ENCODE results near the gene GARIN3.

The GARIN3 gene

GRCh38 chr5:157161996-157162395, 4.1 kb downstream of the GARIN3 start:
- H3K36me3 Mint-ChIP-seq (ENCODE audit: low read depth), result no peaks in the 10 kb centered on the region
- no peak overlapping the region for H3K27ac Mint-ChIP-seq
- peaks cover 4% of the 10 kb centered on the region for H3K27me3 Mint-ChIP-seq (ENCODE audit: low read depth, poor library complexity)
- H3K9me3 Mint-ChIP-seq, result no peaks in the 10 kb centered on the region
- H3K4me3 Mint-ChIP-seq, result no peak overlapping the region
- no peak for TF ChIP-seq CTCF (IDR thresholded peaks at IDR 0.05)
- H3K4me1 Mint-ChIP-seq, result no peaks in the 10 kb centered on the region
- no peak for DNase-seq

- Mint-ChIP-seq H3K27ac (no peak overlapping the region), H3K9me3 (no peaks in the 10 kb centered on the region), H3K4me1 (no peaks in the 10 kb centered on the region), H3K36me3 (ENCODE audit: low read depth) (no peaks in the 10 kb centered on the region), H3K4me3 (no peak overlapping the region), H3K27me3 (ENCODE audit: low read depth, poor library complexity) (peaks cover 3% of the 10 kb centered on the region)
- no peak for TF ChIP-seq CTCF (IDR thresholded peaks at IDR 0.05)
- no peak for DNase-seq
Measured at GRCh38 chr5:157160001-157160400, 6.1 kb downstream of the GARIN3 start.

- TF ChIP-seq CTCF (IDR thresholded peaks at IDR 0.05), result no peak
- no peaks in the 10 kb centered on the region for H3K36me3 Mint-ChIP-seq (ENCODE audit: low read depth)
- peaks cover 3% of the 10 kb centered on the region for H3K27me3 Mint-ChIP-seq (ENCODE audit: low read depth, poor library complexity)
- no peak overlapping the region for H3K4me3 Mint-ChIP-seq
- no peaks in the 10 kb centered on the region for H3K4me1 Mint-ChIP-seq
- no peak for DNase-seq
- H3K27ac Mint-ChIP-seq, result no peak overlapping the region
- no peaks in the 10 kb centered on the region for H3K9me3 Mint-ChIP-seq
Measured at GRCh38 chr5:157159209-157159751, 6.8 kb downstream of the GARIN3 start.

- H3K27me3 Mint-ChIP-seq (ENCODE audit: low read depth, poor library complexity), result peaks cover 3% of the 10 kb centered on the region
- no peaks in the 10 kb centered on the region for H3K9me3 Mint-ChIP-seq
- no peak for TF ChIP-seq CTCF (IDR thresholded peaks at IDR 0.05)
- no peaks in the 10 kb centered on the region for H3K4me1 Mint-ChIP-seq
- no peaks in the 10 kb centered on the region for H3K36me3 Mint-ChIP-seq (ENCODE audit: low read depth)
- DNase-seq, result no peak
- H3K4me3 Mint-ChIP-seq, result no peak overlapping the region
- H3K27ac Mint-ChIP-seq, result no peak overlapping the region
Measured at GRCh38 chr5:157157293-157157891, 8.7 kb downstream of the GARIN3 start.

- no peak overlapping the region for H3K27ac Mint-ChIP-seq
- no peaks in the 10 kb centered on the region for H3K36me3 Mint-ChIP-seq (ENCODE audit: low read depth)
- peaks cover 7% of the 10 kb centered on the region for H3K27me3 Mint-ChIP-seq (ENCODE audit: low read depth, poor library complexity)
- H3K4me3 Mint-ChIP-seq, result no peak overlapping the region
- DNase-seq, result no peak
- H3K9me3 Mint-ChIP-seq, result no peaks in the 10 kb centered on the region
- no peaks in the 10 kb centered on the region for H3K4me1 Mint-ChIP-seq
- TF ChIP-seq CTCF (IDR thresholded peaks at IDR 0.05), result no peak
Measured at GRCh38 chr5:157155297-157155696, 10.8 kb downstream of the GARIN3 start.

- Mint-ChIP-seq H3K4me3 (no peak overlapping the region), H3K36me3 (ENCODE audit: low read depth) (no peaks in the 10 kb centered on the region), H3K9me3 (no peaks in the 10 kb centered on the region), H3K27ac (no peak overlapping the region), H3K4me1 (no peaks in the 10 kb centered on the region), H3K27me3 (ENCODE audit: low read depth, poor library complexity) (peaks cover 10% of the 10 kb centered on the region)
- no peak for DNase-seq
- TF ChIP-seq CTCF (IDR thresholded peaks at IDR 0.05), result no peak
Measured at GRCh38 chr5:157150995-157151394, 15.1 kb downstream of the GARIN3 start.
